GM23338 (cell line): ENCODE measurements around the gene COL5A2. TPM values are rescaled to one million over a fixed set of nuclear protein-coding genes. Genes with fewer than 3 reads are reported as not detected.

Experiments used
- ATAC-seq: fragments of 200-7000 bp; cut with Tn5 transposase; 3 replicates; pipeline ENCODE4 v1.9.1; 2020
- DNase-seq: peaks from one replicate; pipeline ENCODE4 v3.0.0-alpha.2; 2015; ENCODE audit warnings: low spot score
- H2AFZ ChIP-seq: fragments of 200-600 bp; sonication (generic); 2 replicates; pipeline ENCODE4 v1.8.0; 2016; ENCODE audit warnings: antibody characterized with exemption, mild to moderate bottlenecking, moderate library complexity
- H3F3A ChIP-seq: fragments of 200-600 bp; sonication (generic); replicated peaks from 2 replicates; pipeline ENCODE4 v1.8.0; 2017; ENCODE audit warnings: antibody characterized with exemption, mixed run types, low read depth
- H3K27ac ChIP-seq: fragments of 200-600 bp; sonication (generic); 2 replicates; pipeline ENCODE4 v1.6.1; 2016; ENCODE audit warnings: low read depth
- H3K27me3 ChIP-seq: fragments of 200-600 bp; sonication (generic); 2 replicates; pipeline ENCODE4 v1.8.0; 2016; ENCODE audit warnings: mild to moderate bottlenecking, mixed run types, moderate library complexity; ENCODE audit not compliant: insufficient read depth
- H3K36me3 ChIP-seq: fragments of 200-600 bp; sonication (generic); 2 replicates; pipeline ENCODE4 v1.8.0; 2016; ENCODE audit warnings: mild to moderate bottlenecking; ENCODE audit not compliant: insufficient read depth
- H3K4me1 ChIP-seq: fragments of 200-600 bp; sonication (generic); 2 replicates; pipeline ENCODE4 v1.8.0; 2016; ENCODE audit warnings: mild to moderate bottlenecking, moderate library complexity; ENCODE audit not compliant: insufficient read depth
- H3K4me2 ChIP-seq: fragments of 200-600 bp; sonication (generic); 2 replicates; pipeline ENCODE4 v1.7.1; 2017; ENCODE audit warnings: mixed run types
- H3K4me3 ChIP-seq: fragments of 200-600 bp; sonication (generic); 2 replicates; pipeline ENCODE4 v1.6.1; 2016; ENCODE audit warnings: mixed run types
- H3K79me2 ChIP-seq: fragments of 200-600 bp; sonication (generic); replicated peaks from 2 replicates; pipeline ENCODE4 v1.8.0; 2017; ENCODE audit warnings: mild to moderate bottlenecking; ENCODE audit not compliant: insufficient read depth
- H3K9me2 ChIP-seq: fragments of 200-600 bp; sonication (generic); 2 replicates; pipeline ENCODE4 v1.8.0; 2017; ENCODE audit not compliant: insufficient read depth
- H4K20me1 ChIP-seq: fragments of 200-600 bp; sonication (generic); replicated peaks from 2 replicates; pipeline ENCODE4 v1.8.0; 2017; ENCODE audit warnings: mild to moderate bottlenecking; ENCODE audit not compliant: insufficient read depth
- H3K27ac Mint-ChIP-seq: 2 replicates; pipeline ENCODE4 v1.8.0; 2020; ENCODE audit warnings: inconsistent platforms, mild to moderate bottlenecking, moderate library complexity, mixed read lengths
- H3K27me3 Mint-ChIP-seq: 3 replicates; pipeline ENCODE4 v1.8.0; 2022; ENCODE audit warnings: low read depth, mild to moderate bottlenecking, moderate library complexity, mixed read lengths, inconsistent platforms; ENCODE audit not compliant: insufficient read depth, poor library complexity
- H3K36me3 Mint-ChIP-seq: 3 replicates; pipeline ENCODE4 v1.8.0; 2021; ENCODE audit warnings: low read depth, mild to moderate bottlenecking, inconsistent platforms, moderate library complexity, mixed read lengths
- H3K4me1 Mint-ChIP-seq: 3 replicates; pipeline ENCODE4 v1.8.0; 2020; ENCODE audit warnings: mild to moderate bottlenecking, inconsistent platforms, mixed read lengths
- H3K4me3 Mint-ChIP-seq: 3 replicates; pipeline ENCODE4 v1.8.0; 2021; ENCODE audit warnings: moderate library complexity, mild to moderate bottlenecking, inconsistent platforms, mixed read lengths
- H3K9me3 Mint-ChIP-seq: 3 replicates; pipeline ENCODE4 v1.8.0; 2020; ENCODE audit warnings: moderate library complexity, mild to moderate bottlenecking, inconsistent platforms, mixed read lengths
- CREB1 ChIP-seq: fragments of 250-450 bp; sonication (Bioruptor Pico); IDR thresholded peaks from 2 replicates; pipeline ENCODE4 v1.5.0; 2020; ENCODE audit warnings: low read depth, mild to moderate bottlenecking, moderate library complexity
- EZH2 ChIP-seq: fragments of 200-600 bp; sonication (generic); IDR thresholded peaks from one replicate; pipeline ENCODE4 v1.8.0; 2017; ENCODE audit warnings: antibody characterized with exemption, mild to moderate bottlenecking, low read depth; ENCODE audit not compliant: unreplicated experiment
- JUNB ChIP-seq: IDR thresholded peaks from one replicate; pipeline ENCODE4 v1.6.1; 2016; ENCODE audit warnings: antibody characterized with exemption; ENCODE audit not compliant: unreplicated experiment
- NANOG ChIP-seq: IDR thresholded peaks from 2 replicates; pipeline ENCODE4 v1.6.1; 2016; ENCODE audit warnings: antibody characterized with exemption, borderline replicate concordance
- POLR2AphosphoS5 ChIP-seq: IDR thresholded peaks from 2 replicates; pipeline ENCODE4 v1.6.1; 2016; ENCODE audit warnings: antibody characterized with exemption, low read depth
- STAT1 ChIP-seq: IDR thresholded peaks from one replicate; pipeline ENCODE4 v1.6.1; 2016; ENCODE audit warnings: antibody characterized with exemption; ENCODE audit not compliant: unreplicated experiment
- ZNF114 ChIP-seq: fragments of 250-450 bp; sonication (Bioruptor Pico); IDR thresholded peaks from 2 replicates; pipeline ENCODE4 v1.5.0; 2020; ENCODE audit warnings: mild to moderate bottlenecking, moderate library complexity
- polyA plus RNA-seq: library from polyadenylated mRNA; unstranded; fragments of >200 nt; fragmentation: Nextera tagmentation; extraction: Ambion mirVana; gene quantifications from 2 replicates; pipeline ENCODE4 v1.2.1, GENCODE V29; 2016
- total RNA-seq: library from RNA; depleted of rRNA; stranded (reverse); fragments of >200 nt; shearing (Covaris generic); gene quantifications from 2 replicates; pipeline ENCODE4 v1.2.3, GENCODE V29; 2014
- TF ChIP-seq, protein P1 (sequence below): fragments of 250-450 bp; sonication (Bioruptor Pico); IDR thresholded peaks from 2 replicates; pipeline ENCODE4 v1.5.0; 2020; ENCODE audit warnings: mild to moderate bottlenecking, moderate library complexity
- TF ChIP-seq, protein P2 (sequence below): IDR thresholded peaks from one replicate; pipeline ENCODE4 v1.6.1; 2018; ENCODE audit warnings: antibody characterized with exemption; ENCODE audit not compliant: unreplicated experiment
- TF ChIP-seq, protein P3 (sequence below), 2 experiments: fragments of 200-600 bp in 1 of 2; sonication (generic) in 1 of 2; conservative IDR thresholded peaks; 2 replicates each; pipeline versions ENCODE4 v1.5.1 to v1.6.1; 2016 to 2017; ENCODE audit warnings: antibody characterized with exemption in 2 of 2, low read depth in 2 of 2, mild to moderate bottlenecking in 2 of 2, moderate library complexity in 1 of 2

The COL5A2 gene
- total and polyA plus RNA-seq, 2 experiments from 2014 or later = 6.7 to 19.7 TPM

DNA sequence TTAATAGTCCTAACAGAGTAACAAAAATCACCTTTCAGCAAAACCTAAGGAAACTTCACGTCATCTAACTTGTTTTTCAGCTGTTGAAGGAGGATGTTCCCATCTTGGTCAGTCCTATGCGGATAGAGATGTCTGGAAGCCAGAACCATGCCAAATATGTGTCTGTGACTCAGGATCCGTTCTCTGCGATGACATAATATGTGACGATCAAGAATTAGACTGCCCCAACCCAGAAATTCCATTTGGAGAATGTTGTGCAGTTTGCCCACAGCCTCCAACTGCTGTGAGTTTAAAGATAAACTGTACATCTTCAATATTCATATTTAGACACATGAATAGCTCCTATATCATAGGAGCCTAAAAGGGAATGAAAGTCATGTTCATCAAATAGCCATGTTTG is 194.9 kb downstream of the COL5A2 start:
- H3K9me2 ChIP-seq = no peaks in the 10 kb centered on the region
- H3K36me3 ChIP-seq = no peaks in the 10 kb centered on the region
- no peak overlapping the region for H2AFZ ChIP-seq
- H3K4me1 ChIP-seq = no peaks in the 10 kb centered on the region
- H3K27me3 Mint-ChIP-seq = no peaks in the 10 kb centered on the region
- H3K4me3 Mint-ChIP-seq = no peak overlapping the region
- no peaks in the 10 kb centered on the region for H3F3A ChIP-seq
- no peaks in the 10 kb centered on the region for H3K4me1 Mint-ChIP-seq
- no peak overlapping the region for H3K4me3 ChIP-seq
- no peak overlapping the region for H3K27ac ChIP-seq
- TF ChIP-seq NANOG = no peak
- TF ChIP-seq, protein P1, sequence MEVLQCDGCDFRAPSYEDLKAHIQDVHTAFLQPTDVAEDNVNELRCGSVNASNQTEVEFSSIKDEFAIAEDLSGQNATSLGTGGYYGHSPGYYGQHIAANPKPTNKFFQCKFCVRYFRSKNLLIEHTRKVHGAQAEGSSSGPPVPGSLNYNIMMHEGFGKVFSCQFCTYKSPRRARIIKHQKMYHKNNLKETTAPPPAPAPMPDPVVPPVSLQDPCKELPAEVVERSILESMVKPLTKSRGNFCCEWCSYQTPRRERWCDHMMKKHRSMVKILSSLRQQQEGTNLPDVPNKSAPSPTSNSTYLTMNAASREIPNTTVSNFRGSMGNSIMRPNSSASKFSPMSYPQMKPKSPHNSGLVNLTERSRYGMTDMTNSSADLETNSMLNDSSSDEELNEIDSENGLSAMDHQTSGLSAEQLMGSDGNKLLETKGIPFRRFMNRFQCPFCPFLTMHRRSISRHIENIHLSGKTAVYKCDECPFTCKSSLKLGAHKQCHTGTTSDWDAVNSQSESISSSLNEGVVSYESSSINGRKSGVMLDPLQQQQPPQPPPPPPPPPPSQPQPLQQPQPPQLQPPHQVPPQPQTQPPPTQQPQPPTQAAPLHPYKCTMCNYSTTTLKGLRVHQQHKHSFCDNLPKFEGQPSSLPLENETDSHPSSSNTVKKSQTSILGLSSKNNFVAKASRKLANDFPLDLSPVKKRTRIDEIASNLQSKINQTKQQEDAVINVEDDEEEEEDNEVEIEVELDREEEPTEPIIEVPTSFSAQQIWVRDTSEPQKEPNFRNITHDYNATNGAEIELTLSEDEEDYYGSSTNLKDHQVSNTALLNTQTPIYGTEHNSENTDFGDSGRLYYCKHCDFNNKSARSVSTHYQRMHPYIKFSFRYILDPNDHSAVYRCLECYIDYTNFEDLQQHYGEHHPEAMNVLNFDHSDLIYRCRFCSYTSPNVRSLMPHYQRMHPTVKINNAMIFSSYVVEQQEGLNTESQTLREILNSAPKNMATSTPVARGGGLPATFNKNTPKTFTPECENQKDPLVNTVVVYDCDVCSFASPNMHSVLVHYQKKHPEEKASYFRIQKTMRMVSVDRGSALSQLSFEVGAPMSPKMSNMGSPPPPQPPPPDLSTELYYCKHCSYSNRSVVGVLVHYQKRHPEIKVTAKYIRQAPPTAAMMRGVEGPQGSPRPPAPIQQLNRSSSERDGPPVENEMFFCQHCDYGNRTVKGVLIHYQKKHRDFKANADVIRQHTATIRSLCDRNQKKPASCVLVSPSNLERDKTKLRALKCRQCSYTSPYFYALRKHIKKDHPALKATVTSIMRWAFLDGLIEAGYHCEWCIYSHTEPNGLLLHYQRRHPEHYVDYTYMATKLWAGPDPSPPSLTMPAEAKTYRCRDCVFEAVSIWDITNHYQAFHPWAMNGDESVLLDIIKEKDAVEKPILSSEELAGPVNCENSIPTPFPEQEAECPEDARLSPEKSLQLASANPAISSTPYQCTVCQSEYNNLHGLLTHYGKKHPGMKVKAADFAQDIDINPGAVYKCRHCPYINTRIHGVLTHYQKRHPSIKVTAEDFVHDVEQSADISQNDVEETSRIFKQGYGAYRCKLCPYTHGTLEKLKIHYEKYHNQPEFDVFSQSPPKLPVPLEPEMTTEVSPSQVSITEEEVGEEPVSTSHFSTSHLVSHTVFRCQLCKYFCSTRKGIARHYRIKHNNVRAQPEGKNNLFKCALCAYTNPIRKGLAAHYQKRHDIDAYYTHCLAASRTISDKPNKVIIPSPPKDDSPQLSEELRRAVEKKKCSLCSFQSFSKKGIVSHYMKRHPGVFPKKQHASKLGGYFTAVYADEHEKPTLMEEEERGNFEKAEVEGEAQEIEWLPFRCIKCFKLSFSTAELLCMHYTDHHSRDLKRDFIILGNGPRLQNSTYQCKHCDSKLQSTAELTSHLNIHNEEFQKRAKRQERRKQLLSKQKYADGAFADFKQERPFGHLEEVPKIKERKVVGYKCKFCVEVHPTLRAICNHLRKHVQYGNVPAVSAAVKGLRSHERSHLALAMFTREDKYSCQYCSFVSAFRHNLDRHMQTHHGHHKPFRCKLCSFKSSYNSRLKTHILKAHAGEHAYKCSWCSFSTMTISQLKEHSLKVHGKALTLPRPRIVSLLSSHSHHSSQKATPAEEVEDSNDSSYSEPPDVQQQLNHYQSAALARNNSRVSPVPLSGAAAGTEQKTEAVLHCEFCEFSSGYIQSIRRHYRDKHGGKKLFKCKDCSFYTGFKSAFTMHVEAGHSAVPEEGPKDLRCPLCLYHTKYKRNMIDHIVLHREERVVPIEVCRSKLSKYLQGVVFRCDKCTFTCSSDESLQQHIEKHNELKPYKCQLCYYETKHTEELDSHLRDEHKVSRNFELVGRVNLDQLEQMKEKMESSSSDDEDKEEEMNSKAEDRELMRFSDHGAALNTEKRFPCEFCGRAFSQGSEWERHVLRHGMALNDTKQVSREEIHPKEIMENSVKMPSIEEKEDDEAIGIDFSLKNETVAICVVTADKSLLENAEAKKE (CRISPR knock-in tag) = no peak
- no peak for TF ChIP-seq ZNF114 (CRISPR knock-in tag)
- TF ChIP-seq JUNB = no peak
- TF ChIP-seq POLR2AphosphoS5 = no peak
- TF ChIP-seq, protein P2, sequence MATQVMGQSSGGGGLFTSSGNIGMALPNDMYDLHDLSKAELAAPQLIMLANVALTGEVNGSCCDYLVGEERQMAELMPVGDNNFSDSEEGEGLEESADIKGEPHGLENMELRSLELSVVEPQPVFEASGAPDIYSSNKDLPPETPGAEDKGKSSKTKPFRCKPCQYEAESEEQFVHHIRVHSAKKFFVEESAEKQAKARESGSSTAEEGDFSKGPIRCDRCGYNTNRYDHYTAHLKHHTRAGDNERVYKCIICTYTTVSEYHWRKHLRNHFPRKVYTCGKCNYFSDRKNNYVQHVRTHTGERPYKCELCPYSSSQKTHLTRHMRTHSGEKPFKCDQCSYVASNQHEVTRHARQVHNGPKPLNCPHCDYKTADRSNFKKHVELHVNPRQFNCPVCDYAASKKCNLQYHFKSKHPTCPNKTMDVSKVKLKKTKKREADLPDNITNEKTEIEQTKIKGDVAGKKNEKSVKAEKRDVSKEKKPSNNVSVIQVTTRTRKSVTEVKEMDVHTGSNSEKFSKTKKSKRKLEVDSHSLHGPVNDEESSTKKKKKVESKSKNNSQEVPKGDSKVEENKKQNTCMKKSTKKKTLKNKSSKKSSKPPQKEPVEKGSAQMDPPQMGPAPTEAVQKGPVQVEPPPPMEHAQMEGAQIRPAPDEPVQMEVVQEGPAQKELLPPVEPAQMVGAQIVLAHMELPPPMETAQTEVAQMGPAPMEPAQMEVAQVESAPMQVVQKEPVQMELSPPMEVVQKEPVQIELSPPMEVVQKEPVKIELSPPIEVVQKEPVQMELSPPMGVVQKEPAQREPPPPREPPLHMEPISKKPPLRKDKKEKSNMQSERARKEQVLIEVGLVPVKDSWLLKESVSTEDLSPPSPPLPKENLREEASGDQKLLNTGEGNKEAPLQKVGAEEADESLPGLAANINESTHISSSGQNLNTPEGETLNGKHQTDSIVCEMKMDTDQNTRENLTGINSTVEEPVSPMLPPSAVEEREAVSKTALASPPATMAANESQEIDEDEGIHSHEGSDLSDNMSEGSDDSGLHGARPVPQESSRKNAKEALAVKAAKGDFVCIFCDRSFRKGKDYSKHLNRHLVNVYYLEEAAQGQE = no peak
- TF ChIP-seq STAT1 = no peak
- TF ChIP-seq EZH2 = no peak
- TF ChIP-seq, protein P3, sequence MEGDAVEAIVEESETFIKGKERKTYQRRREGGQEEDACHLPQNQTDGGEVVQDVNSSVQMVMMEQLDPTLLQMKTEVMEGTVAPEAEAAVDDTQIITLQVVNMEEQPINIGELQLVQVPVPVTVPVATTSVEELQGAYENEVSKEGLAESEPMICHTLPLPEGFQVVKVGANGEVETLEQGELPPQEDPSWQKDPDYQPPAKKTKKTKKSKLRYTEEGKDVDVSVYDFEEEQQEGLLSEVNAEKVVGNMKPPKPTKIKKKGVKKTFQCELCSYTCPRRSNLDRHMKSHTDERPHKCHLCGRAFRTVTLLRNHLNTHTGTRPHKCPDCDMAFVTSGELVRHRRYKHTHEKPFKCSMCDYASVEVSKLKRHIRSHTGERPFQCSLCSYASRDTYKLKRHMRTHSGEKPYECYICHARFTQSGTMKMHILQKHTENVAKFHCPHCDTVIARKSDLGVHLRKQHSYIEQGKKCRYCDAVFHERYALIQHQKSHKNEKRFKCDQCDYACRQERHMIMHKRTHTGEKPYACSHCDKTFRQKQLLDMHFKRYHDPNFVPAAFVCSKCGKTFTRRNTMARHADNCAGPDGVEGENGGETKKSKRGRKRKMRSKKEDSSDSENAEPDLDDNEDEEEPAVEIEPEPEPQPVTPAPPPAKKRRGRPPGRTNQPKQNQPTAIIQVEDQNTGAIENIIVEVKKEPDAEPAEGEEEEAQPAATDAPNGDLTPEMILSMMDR (conservative IDR thresholded peaks at IDR 0.05; ENCODE audit: low read depth in 2 of 2) = no peak
- TF ChIP-seq CREB1 (CRISPR knock-in tag) = no peak
- no peaks in the 10 kb centered on the region for H3K9me3 Mint-ChIP-seq
- ATAC-seq (no peak), DNase-seq (no peak)
- no peaks in the 10 kb centered on the region for H3K27me3 ChIP-seq
- no peaks in the 10 kb centered on the region for H3K79me2 ChIP-seq
- no peak overlapping the region for H3K27ac Mint-ChIP-seq
- no peaks in the 10 kb centered on the region for H4K20me1 ChIP-seq
- H3K4me2 ChIP-seq = no peak overlapping the region
- no peaks in the 10 kb centered on the region for H3K36me3 Mint-ChIP-seq
